ENCODE measurements around the gene CCNK. TPM values are rescaled to one million over a fixed set of nuclear protein-coding genes. Genes with fewer than 3 reads are reported as not detected.

The CCNK gene
- total RNA-seq, 1 experiment from 2014 or later = 80.1 TPM

DNA sequence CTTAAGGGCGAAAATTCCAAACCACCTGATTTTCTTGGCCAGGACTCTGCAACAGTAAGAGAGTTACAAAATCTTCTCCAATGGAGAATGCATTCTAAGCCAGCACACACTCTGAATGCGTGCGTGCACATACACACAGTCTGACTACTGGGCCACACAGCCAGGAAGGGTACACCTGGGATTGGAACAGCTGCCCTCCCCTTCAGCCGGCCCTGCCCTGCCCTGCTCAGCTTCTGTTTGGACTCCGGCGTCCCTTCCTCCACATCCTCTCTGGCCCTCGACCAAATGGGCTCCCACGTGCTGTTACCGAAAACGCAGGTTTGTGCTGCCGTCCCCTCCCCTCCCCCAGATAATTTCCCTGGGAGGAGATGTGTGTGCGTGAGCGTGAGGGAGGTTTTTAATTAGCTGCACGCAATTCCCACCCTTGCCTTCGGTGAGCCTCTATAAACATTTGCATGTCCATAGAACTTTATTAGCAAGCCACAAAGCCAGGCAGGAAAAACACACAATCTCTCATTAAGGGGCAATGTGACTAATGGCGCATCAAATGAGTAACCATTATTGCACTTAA, 43.0 kb downstream of the CCNK start:
- WGBS (ENCODE audit: extremely low coverage, insufficient read length, low lambda C conversion rate) = no CpG with 5 or more reads among the region's 16 CpGs
- Histone ChIP-seq H4K91ac (ENCODE audit: insufficient read length, low read depth, low read length) (no peak overlapping the region), H3K23me2 (ENCODE audit: insufficient read length, low read depth, low read length, poor library complexity, severe bottlenecking) (no peaks in the 10 kb centered on the region), H3K56ac (ENCODE audit: insufficient read length, low read depth, low read length) (no peak overlapping the region), H3K18ac (ENCODE audit: insufficient read length, low read depth, low read length) (no peak overlapping the region), H2BK12ac (ENCODE audit: insufficient read length, low read depth, low read length) (no peak overlapping the region), H4K20me1 (ENCODE audit: control insufficient read depth, insufficient read depth, insufficient read length) (no peaks in the 10 kb centered on the region), H3K79me1 (ENCODE audit: insufficient read depth, low read depth, low read length, poor library complexity, severe bottlenecking) (no peaks in the 10 kb centered on the region), H2BK5ac (ENCODE audit: insufficient read length, low read length) (no peak overlapping the region), H2BK20ac (ENCODE audit: low read depth, low read length, poor library complexity, severe bottlenecking) (no peak overlapping the region), H3K9ac (ENCODE audit: extremely low read depth, insufficient read length, low read length) (no peak overlapping the region), H2AK5ac (ENCODE audit: insufficient read length, low read length) (no peak overlapping the region), H3K27ac (ENCODE audit: insufficient read length, low read depth, low read length) (no peak overlapping the region), H3K23ac (ENCODE audit: insufficient read length, low read depth, low read length) (no peak overlapping the region), H2BK120ac (ENCODE audit: low read depth, low read length, poor library complexity, severe bottlenecking) (no peak overlapping the region), H3K4me2 (ENCODE audit: insufficient read depth, insufficient read length, low read length) (no peak overlapping the region), H4K5ac (ENCODE audit: insufficient read length, low read depth, low read length) (no peak overlapping the region), H3K79me2 (ENCODE audit: insufficient read depth, low read length) (no peaks in the 10 kb centered on the region), H4K8ac (replicated peaks; ENCODE audit: insufficient read length, low read depth, low read length) (no peak overlapping the region), H2AFZ (ENCODE audit: low read length) (no peak overlapping the region), H2BK15ac (ENCODE audit: low read depth, low read length) (no peak overlapping the region), H3K4ac (ENCODE audit: low read depth, low read length) (no peak overlapping the region), H3K4me1 (ENCODE audit: insufficient read depth, low read length) (peaks cover 11% of the 10 kb centered on the region; the same call in 1 of the 2 replicates), H3T11ph (ENCODE audit: low read length) (no peak overlapping the region), H3K14ac (ENCODE audit: insufficient read depth, low read length) (0 out of 2 replicates have a peak overlapping the region, but pooled peaks have one; percentile 33), H3K9me3 (ENCODE audit: control insufficient read depth, low read depth, low read length) (no peaks in the 10 kb centered on the region), H3K27me3 (ENCODE audit: insufficient read depth, low read length) (no peaks in the 10 kb centered on the region)
- DNase-seq = no peak
- peak overlapping the region in 1 of 2 experiments; percentile 20; a peak in 1 of 5 replicates for H3K4me3 Mint-ChIP-seq
- H3K4me1 Mint-ChIP-seq = peaks cover 58 to 76% of the 10 kb centered on the region in 2 experiments
- H3K27ac Mint-ChIP-seq = peak overlapping the region in 2 of 3 experiments; percentile 44 to 88; a peak in 3 of 7 replicates
- no peaks in the 10 kb centered on the region; the same call in 1 of the 2 replicates for H3K27me3 Mint-ChIP-seq (ENCODE audit: low read depth)
- no peaks in the 10 kb centered on the region for H3K9me3 Mint-ChIP-seq
- peaks cover 0 to 12% (median 0%) of the 10 kb centered on the region in 3 experiments; a peak in 4 of 7 replicates for H3K36me3 Mint-ChIP-seq (ENCODE audit: insufficient read depth in 1 of 3, low read depth in 3 of 3)
- TF ChIP-seq, protein P1, sequence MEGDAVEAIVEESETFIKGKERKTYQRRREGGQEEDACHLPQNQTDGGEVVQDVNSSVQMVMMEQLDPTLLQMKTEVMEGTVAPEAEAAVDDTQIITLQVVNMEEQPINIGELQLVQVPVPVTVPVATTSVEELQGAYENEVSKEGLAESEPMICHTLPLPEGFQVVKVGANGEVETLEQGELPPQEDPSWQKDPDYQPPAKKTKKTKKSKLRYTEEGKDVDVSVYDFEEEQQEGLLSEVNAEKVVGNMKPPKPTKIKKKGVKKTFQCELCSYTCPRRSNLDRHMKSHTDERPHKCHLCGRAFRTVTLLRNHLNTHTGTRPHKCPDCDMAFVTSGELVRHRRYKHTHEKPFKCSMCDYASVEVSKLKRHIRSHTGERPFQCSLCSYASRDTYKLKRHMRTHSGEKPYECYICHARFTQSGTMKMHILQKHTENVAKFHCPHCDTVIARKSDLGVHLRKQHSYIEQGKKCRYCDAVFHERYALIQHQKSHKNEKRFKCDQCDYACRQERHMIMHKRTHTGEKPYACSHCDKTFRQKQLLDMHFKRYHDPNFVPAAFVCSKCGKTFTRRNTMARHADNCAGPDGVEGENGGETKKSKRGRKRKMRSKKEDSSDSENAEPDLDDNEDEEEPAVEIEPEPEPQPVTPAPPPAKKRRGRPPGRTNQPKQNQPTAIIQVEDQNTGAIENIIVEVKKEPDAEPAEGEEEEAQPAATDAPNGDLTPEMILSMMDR (conservative IDR thresholded peaks at IDR 0.05) = no peak
